Activated CD4-positive, alpha-beta T cell treated with anti-CD3 and anti-CD28 coated beads, Interleukin-2, amount 50 U/mL, for 48 hours (primary cell): ENCODE data around the gene ERMN.
"Not testable (repeated sequence)": the region's sequence is repeated elsewhere in the genome, so short reads cannot be mapped to it uniquely, and the experiment has no call there.

Experiments used
- DNase-seq, 2 experiments: peaks; one replicate each; pipeline ENCODE4 v3.0.0-alpha.2; 2020

Gene ERMN

GRCh38 chr2:157290525-157290924, 35.1 kb downstream of the ERMN start:
- DNase-seq: no peak

- DNase-seq: no peak
Measured at GRCh38 chr2:157287160-157287559, 38.5 kb downstream of the ERMN start.

GRCh38 chr2:157283468-157283867, 42.2 kb downstream of the ERMN start:
- no peak for DNase-seq

GRCh38 chr2:157281316-157281715, 44.3 kb downstream of the ERMN start:
- DNase-seq: no peak

GRCh38 chr2:157279311-157279710, 46.3 kb downstream of the ERMN start:
- not testable (repeated sequence) for DNase-seq

GRCh38 chr2:157271590-157272203, 53.9 kb downstream of the ERMN start:
- no peak for DNase-seq

- DNase-seq: no peak
Measured at GRCh38 chr2:157269922-157270321, 55.7 kb downstream of the ERMN start.

GRCh38 chr2:157269060-157269459, 56.6 kb downstream of the ERMN start:
- no peak for DNase-seq
